CD14-positive monocyte (primary cell): ENCODE measurements around the gene GPLD1. TPM values are rescaled to one million over a fixed set of nuclear protein-coding genes. Genes with fewer than 3 reads are reported as not detected.

ENCODE experiments used
- DNase-seq, 3 donors: peaks; one replicate each; pipeline ENCODE4 v3.0.0-alpha.2; 2011 to 2022
- H2AFZ ChIP-seq: 2 replicates; pipeline ENCODE4 v1.6.0; 2012; ENCODE audit warnings: mild to moderate bottlenecking, low read depth, low read length, inconsistent platforms; ENCODE audit not compliant: insufficient read depth, poor library complexity, severe bottlenecking
- H3K27ac ChIP-seq, 2 donors: 1 replicate in 1 of 2; 2 replicates in 1 of 2; pipeline ENCODE4 v1.5.1; 2012 to 2013; ENCODE audit warnings: low read length in 2 of 2, control low read depth in 1 of 2, inconsistent platforms in 1 of 2, low read depth in 1 of 2, mild to moderate bottlenecking in 1 of 2
- H3K27me3 ChIP-seq, 2 donors: one replicate each; pipeline versions ENCODE4 v1.6.0 to v1.6.1; 2011 to 2013; ENCODE audit warnings: low read length in 2 of 2; ENCODE audit not compliant: control insufficient read depth in 2 of 2, insufficient read depth in 2 of 2
- H3K36me3 ChIP-seq, 2 donors: replicated peaks in 1 of 2; 1 replicate in 1 of 2; 2 replicates in 1 of 2; pipeline versions ENCODE4 v1.5.1 to v1.6.1; 2012 to 2013; ENCODE audit warnings: low read length in 2 of 2, control low read depth in 1 of 2, inconsistent platforms in 1 of 2, mild to moderate bottlenecking in 1 of 2; ENCODE audit not compliant: insufficient read depth in 2 of 2, control insufficient read depth in 1 of 2
- H3K4me1 ChIP-seq, 2 donors: 1 replicate in 1 of 2; 2 replicates in 1 of 2; pipeline versions ENCODE4 v1.5.1 to v1.6.1; 2012 to 2013; ENCODE audit warnings: low read length in 2 of 2, control low read depth in 1 of 2, inconsistent platforms in 1 of 2, mild to moderate bottlenecking in 1 of 2, moderate library complexity in 1 of 2; ENCODE audit not compliant: insufficient read depth in 2 of 2, control insufficient read depth in 1 of 2
- H3K4me2 ChIP-seq: replicated peaks from 2 replicates; pipeline ENCODE3; 2012; ENCODE audit warnings: low read length, moderate library complexity, mild to moderate bottlenecking; ENCODE audit not compliant: poor library complexity, severe bottlenecking; ENCODE audit errors: extremely low read depth
- H3K4me3 ChIP-seq, 3 experiments: fragments of 200-600 bp in 1 of 3; sonication (generic) in 1 of 3; replicated peaks in 1 of 3; 1 replicate in 2 of 3; 2 replicates in 1 of 3; pipeline ENCODE4 v1.5.1; 2011 to 2013; ENCODE audit warnings: low read length in 3 of 3, mild to moderate bottlenecking in 3 of 3, control low read depth in 2 of 3, low read depth in 2 of 3, inconsistent platforms in 1 of 3, moderate library complexity in 1 of 3
- H3K79me2 ChIP-seq: 2 replicates; pipeline ENCODE4 v1.6.0; 2012; ENCODE audit warnings: mild to moderate bottlenecking, control low read depth, inconsistent platforms, low read length, moderate library complexity; ENCODE audit not compliant: insufficient read depth
- H3K9ac ChIP-seq: 2 replicates; pipeline ENCODE4 v1.6.0; 2017; ENCODE audit warnings: low read length, mild to moderate bottlenecking; ENCODE audit not compliant: insufficient read depth, poor library complexity, severe bottlenecking
- H3K9me3 ChIP-seq, 2 donors: replicated peaks in 1 of 2; 1 replicate in 1 of 2; 2 replicates in 1 of 2; pipeline versions ENCODE4 v1.5.1 to v1.6.1; 2012 to 2013; ENCODE audit warnings: low read length in 2 of 2, control low read depth in 1 of 2; ENCODE audit not compliant: control insufficient read depth in 1 of 2, insufficient read depth in 1 of 2
- H4K20me1 ChIP-seq: 2 replicates; pipeline ENCODE4 v1.6.0; 2012; ENCODE audit warnings: mild to moderate bottlenecking, low read length, control low read depth, moderate library complexity; ENCODE audit not compliant: insufficient read depth
- H3K27ac Mint-ChIP-seq, 7 donors: one replicate each; pipeline ENCODE4 v1.8.0; 2020; ENCODE audit warnings: mild to moderate bottlenecking in 7 of 7, mixed read lengths in 7 of 7, moderate library complexity in 6 of 7, inconsistent platforms in 2 of 7
- H3K27me3 Mint-ChIP-seq, 3 donors: one replicate each; pipeline ENCODE4 v1.8.0; 2021 to 2022; ENCODE audit warnings: low read depth in 3 of 3, mild to moderate bottlenecking in 3 of 3, mixed read lengths in 3 of 3, moderate library complexity in 3 of 3, inconsistent platforms in 1 of 3
- H3K36me3 Mint-ChIP-seq, 2 donors: one replicate each; pipeline ENCODE4 v1.8.0; 2020; ENCODE audit warnings: mixed read lengths in 2 of 2, inconsistent platforms in 1 of 2, mild to moderate bottlenecking in 1 of 2
- H3K4me1 Mint-ChIP-seq: one replicate; pipeline ENCODE4 v1.8.0; 2020; ENCODE audit warnings: mild to moderate bottlenecking, mixed read lengths
- H3K4me3 Mint-ChIP-seq, 2 donors: one replicate each; pipeline ENCODE4 v1.8.0; 2020; ENCODE audit warnings: mild to moderate bottlenecking in 2 of 2, mixed read lengths in 2 of 2, moderate library complexity in 1 of 2
- H3K9me3 Mint-ChIP-seq, 7 donors: one replicate each; pipeline ENCODE4 v1.8.0; 2020 to 2022; ENCODE audit warnings: mixed read lengths in 7 of 7, mild to moderate bottlenecking in 6 of 7, moderate library complexity in 6 of 7, inconsistent platforms in 2 of 7
- WGBS: methylation state at CpG from one replicate; pipeline ENCODE4 v1.1.5; 2013; ENCODE audit warnings: missing lambda C conversion rate; ENCODE audit not compliant: insufficient coverage; 5-methylcytosine and 5-hydroxymethylcytosine counted together
- intact Hi-C, 2 donors: fragments of 100-400 bp; cut with micrococcal nuclease; formaldehyde crosslinking; loops; one replicate each; pipeline versions ENCODE4 v1.15.0 to v1.15.1; 2023
- polyA plus RNA-seq, 3 donors: library from polyadenylated mRNA; depleted of rRNA in 1 of 3; unstranded in 2 of 3; stranded (reverse) in 1 of 3; fragments of 300-500 nt in 2 of 3; fragments of >200 nt in 1 of 3; fragmentation: Illumina TruSeq in 2 of 3; gene quantifications; 1 replicate in 2 of 3; 2 replicates in 1 of 3; pipeline ENCODE4 v1.2.3, GENCODE V29; 2012 to 2021
- TF ChIP-seq, protein P1 (sequence below): fragments of 200-600 bp; IDR thresholded peaks from one replicate; pipeline ENCODE4 v1.8.0; 2022; ENCODE audit warnings: antibody characterized with exemption, mild to moderate bottlenecking

GPLD1 gene
- polyA plus RNA-seq, 3 donors = not detected

DNA sequence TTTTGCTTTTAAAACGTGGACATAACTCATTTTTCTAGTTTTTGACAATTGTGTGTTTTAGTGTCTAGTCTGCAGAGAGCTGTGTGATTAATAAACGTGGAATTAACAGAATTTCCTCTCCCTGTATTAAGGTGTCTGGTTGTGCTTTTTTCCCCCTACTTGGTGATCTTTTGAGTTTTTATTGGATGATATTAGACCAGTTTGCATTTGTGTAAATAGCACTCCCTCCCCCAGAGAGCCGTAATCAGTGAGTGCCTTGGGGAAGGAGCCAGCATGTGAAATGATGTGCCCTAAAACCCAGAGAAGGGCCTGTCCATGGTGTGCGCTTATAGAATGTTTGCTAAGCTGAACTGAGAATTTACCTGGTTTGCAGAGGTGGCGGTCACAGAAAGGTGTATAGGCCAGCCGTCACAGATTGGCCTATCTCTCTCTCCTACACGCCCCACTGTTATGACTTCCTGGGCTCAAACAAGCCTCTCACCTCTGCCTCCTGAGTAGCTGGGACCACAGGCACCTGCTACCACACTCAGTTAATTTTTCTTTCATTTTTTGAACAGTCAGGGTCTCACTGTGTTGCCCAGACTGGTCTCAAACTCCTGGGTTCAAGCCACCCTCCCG lies 47.8 kb upstream of the GPLD1 start:
- Mint-ChIP-seq H3K27ac (no peak overlapping the region), H3K36me3 (no peaks in the 10 kb centered on the region), H3K4me3 (no peak overlapping the region), H3K27me3 (no peaks in the 10 kb centered on the region), H3K4me1 (no peaks in the 10 kb centered on the region), H3K9me3 (no peaks in the 10 kb centered on the region)
- Histone ChIP-seq H3K4me1 (no peaks in the 10 kb centered on the region), H3K27ac (no peak overlapping the region), H4K20me1 (no peaks in the 10 kb centered on the region), H3K27me3 (no peaks in the 10 kb centered on the region), H3K79me2 (no peaks in the 10 kb centered on the region), H3K4me2 (no peak overlapping the region), H3K4me3 (no peak overlapping the region), H3K36me3 (no peaks in the 10 kb centered on the region), H2AFZ (no peak overlapping the region), H3K9ac (no peak overlapping the region), H3K9me3 (no peaks in the 10 kb centered on the region)
- DNase-seq = no peak
- intact Hi-C loops = no loop called here
- TF ChIP-seq, protein P1, sequence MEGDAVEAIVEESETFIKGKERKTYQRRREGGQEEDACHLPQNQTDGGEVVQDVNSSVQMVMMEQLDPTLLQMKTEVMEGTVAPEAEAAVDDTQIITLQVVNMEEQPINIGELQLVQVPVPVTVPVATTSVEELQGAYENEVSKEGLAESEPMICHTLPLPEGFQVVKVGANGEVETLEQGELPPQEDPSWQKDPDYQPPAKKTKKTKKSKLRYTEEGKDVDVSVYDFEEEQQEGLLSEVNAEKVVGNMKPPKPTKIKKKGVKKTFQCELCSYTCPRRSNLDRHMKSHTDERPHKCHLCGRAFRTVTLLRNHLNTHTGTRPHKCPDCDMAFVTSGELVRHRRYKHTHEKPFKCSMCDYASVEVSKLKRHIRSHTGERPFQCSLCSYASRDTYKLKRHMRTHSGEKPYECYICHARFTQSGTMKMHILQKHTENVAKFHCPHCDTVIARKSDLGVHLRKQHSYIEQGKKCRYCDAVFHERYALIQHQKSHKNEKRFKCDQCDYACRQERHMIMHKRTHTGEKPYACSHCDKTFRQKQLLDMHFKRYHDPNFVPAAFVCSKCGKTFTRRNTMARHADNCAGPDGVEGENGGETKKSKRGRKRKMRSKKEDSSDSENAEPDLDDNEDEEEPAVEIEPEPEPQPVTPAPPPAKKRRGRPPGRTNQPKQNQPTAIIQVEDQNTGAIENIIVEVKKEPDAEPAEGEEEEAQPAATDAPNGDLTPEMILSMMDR = no peak
- 100% methylated on average over 3 of the region's 8 CpGs for WGBS

DNA sequence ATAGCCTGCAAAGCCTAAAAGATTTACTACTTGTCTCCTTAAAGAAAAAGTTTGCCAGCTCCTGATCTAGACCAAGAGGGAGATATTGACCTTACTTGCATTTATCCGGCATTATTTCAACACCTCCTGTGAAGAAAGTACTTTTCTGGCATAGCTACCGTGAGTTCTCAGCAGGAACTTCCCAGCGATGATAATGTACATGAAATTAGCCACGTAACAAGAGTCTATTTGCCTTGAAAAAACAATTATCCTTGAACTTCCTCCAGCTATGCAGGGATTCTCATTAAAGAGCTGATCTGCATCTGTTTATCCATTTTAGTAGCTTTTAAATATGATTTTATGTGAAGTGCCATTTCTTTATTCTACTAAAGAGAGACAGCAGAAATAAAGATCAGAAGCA lies 47.1 kb upstream of the GPLD1 start:
- H3K9me3 Mint-ChIP-seq = no peaks in the 10 kb centered on the region
- intact Hi-C loops = no loop called here
- TF ChIP-seq, protein P1 = no peak

More for the DNA sequence above, 47.1 kb upstream of the GPLD1 start:
- Mint-ChIP-seq H3K27me3 (no peaks in the 10 kb centered on the region), H3K27ac (no peak overlapping the region), H3K4me1 (no peaks in the 10 kb centered on the region), H3K36me3 (no peaks in the 10 kb centered on the region), H3K4me3 (no peak overlapping the region)
- Histone ChIP-seq H3K9me3 (no peaks in the 10 kb centered on the region), H2AFZ (no peak overlapping the region), H3K9ac (no peak overlapping the region), H3K79me2 (no peaks in the 10 kb centered on the region), H3K4me2 (no peak overlapping the region), H3K36me3 (no peaks in the 10 kb centered on the region), H4K20me1 (no peaks in the 10 kb centered on the region), H3K4me1 (no peaks in the 10 kb centered on the region), H3K4me3 (no peak overlapping the region), H3K27me3 (no peaks in the 10 kb centered on the region), H3K27ac (no peak overlapping the region)
- WGBS = no CpG with 5 or more reads among the region's 4 CpGs
- no peak for DNase-seq
